Gastroesophageal sphincter (tissue), 3 donors: ENCODE measurements around the gene TTC21A.

ENCODE experiments used
- CTCF ChIP-seq, 4 experiments: fragments of 200-600 bp in 2 of 4; fragments of 450-650 bp in 2 of 4; sonication (generic) in 1 of 4; IDR thresholded peaks; one replicate each; pipeline ENCODE4 v1.5.1; 2017 to 2019; ENCODE audit warnings: antibody characterized with exemption in 4 of 4, mild to moderate bottlenecking in 2 of 4, moderate library complexity in 2 of 4
- EP300 ChIP-seq: sonication (generic); formaldehyde crosslinking; IDR thresholded peaks from one replicate; pipeline ENCODE4 v1.6.1; 2017; ENCODE audit warnings: antibody characterized with exemption, mild to moderate bottlenecking
- POLR2A ChIP-seq, 2 donors: fragments of 450-650 bp; IDR thresholded peaks; one replicate each; pipeline ENCODE4 v1.6.1; 2017; ENCODE audit warnings: antibody characterized with exemption in 2 of 2, mild to moderate bottlenecking in 2 of 2, moderate library complexity in 1 of 2
- POLR2AphosphoS5 ChIP-seq: sonication (generic); formaldehyde crosslinking; IDR thresholded peaks from one replicate; pipeline ENCODE4 v1.6.1; 2017; ENCODE audit warnings: antibody characterized with exemption

GRCh38 chr3:39138804-39139415 lies 31.4 kb downstream of the TTC21A start:
- no peak for TF ChIP-seq EP300
- no peak for TF ChIP-seq CTCF (IDR thresholded peaks at IDR 0.05)
- TF ChIP-seq POLR2A (IDR thresholded peaks at IDR 0.05) = no peak
- TF ChIP-seq POLR2AphosphoS5 = peak; percentile 32
